Measurements from ENCODE around the gene CYTL1. TPM values are rescaled to one million over a fixed set of nuclear protein-coding genes. Genes with fewer than 3 reads are reported as not detected.
"Not testable (repeated sequence)": the region's sequence is repeated elsewhere in the genome, so short reads cannot be mapped to it uniquely, and the experiment has no call there.

The CYTL1 gene
- polyA plus RNA-seq, 1 donor: 5.6 TPM

GRCh38 chr4:5033281-5033841 is 14.1 kb upstream of the CYTL1 start:
- peak; percentile 38 for DNase-seq

- DNase-seq: no peak
These were observed 13.6 kb upstream of the CYTL1 start for GRCh38 chr4:5032813-5033212.

- no peak for DNase-seq
These were observed 11.7 kb upstream of the CYTL1 start for GRCh38 chr4:5030927-5031326.

- DNase-seq: no peak
These were observed 11.0 kb upstream of the CYTL1 start for GRCh38 chr4:5030221-5030620.

GRCh38 chr4:5029447-5029846 is 10.2 kb upstream of the CYTL1 start:
- no peak for DNase-seq

- DNase-seq: no peak
These were observed 9.2 kb upstream of the CYTL1 start for GRCh38 chr4:5028480-5028879.

- DNase-seq: no peak
These were observed 8.1 kb upstream of the CYTL1 start for GRCh38 chr4:5027346-5027745.

GRCh38 chr4:5026371-5026770 is 7.1 kb upstream of the CYTL1 start:
- no peak for DNase-seq

- DNase-seq: no peak
These were observed 5.4 kb upstream of the CYTL1 start for GRCh38 chr4:5024673-5025072.

- DNase-seq: no peak
These were observed 2.3 kb upstream of the CYTL1 start for GRCh38 chr4:5021546-5021945.

GRCh38 chr4:5020341-5020740 is 1.1 kb upstream of the CYTL1 start:
- no peak for DNase-seq

GRCh38 chr4:5019796-5020195 is 538 bp upstream of the CYTL1 start:
- no peak for DNase-seq

GRCh38 chr4:5018603-5019002 is 655 bp downstream of the CYTL1 start:
- no peak for DNase-seq

- no peak for DNase-seq
These were observed 1.2 kb downstream of the CYTL1 start for GRCh38 chr4:5018096-5018495.

- no peak for DNase-seq
These were observed 5.1 kb downstream of the CYTL1 start for GRCh38 chr4:5014007-5014682.

- no peak for DNase-seq
These were observed 6.3 kb downstream of the CYTL1 start for GRCh38 chr4:5012958-5013357.

GRCh38 chr4:5012244-5012898 is 6.9 kb downstream of the CYTL1 start:
- DNase-seq: no peak

GRCh38 chr4:5010984-5011383 is 8.3 kb downstream of the CYTL1 start:
- no peak for DNase-seq

- DNase-seq: no peak
These were observed 9.5 kb downstream of the CYTL1 start for GRCh38 chr4:5009796-5010195.

GRCh38 chr4:5006932-5007331 is 12.3 kb downstream of the CYTL1 start:
- DNase-seq: not testable (repeated sequence)

- no peak for DNase-seq
These were observed 14.8 kb downstream of the CYTL1 start for GRCh38 chr4:5004496-5004895.

GRCh38 chr4:5003918-5004317 is 15.3 kb downstream of the CYTL1 start:
- DNase-seq: no peak

GRCh38 chr4:5003372-5003857 is 15.8 kb downstream of the CYTL1 start:
- no peak for DNase-seq

GRCh38 chr4:5001641-5002040 is 17.6 kb downstream of the CYTL1 start:
- not testable (repeated sequence) for DNase-seq

All from hindlimb muscle (tissue), 1 donor.